ENCODE data around the gene IFNAR1.
A peak's percentile ranks its signal among the peaks of the same experiment; 100 is the strongest.
"Not testable (repeated sequence)": the region's sequence is repeated elsewhere in the genome, so short reads cannot be mapped to it uniquely, and the experiment has no call there.

Gene IFNAR1

DNA sequence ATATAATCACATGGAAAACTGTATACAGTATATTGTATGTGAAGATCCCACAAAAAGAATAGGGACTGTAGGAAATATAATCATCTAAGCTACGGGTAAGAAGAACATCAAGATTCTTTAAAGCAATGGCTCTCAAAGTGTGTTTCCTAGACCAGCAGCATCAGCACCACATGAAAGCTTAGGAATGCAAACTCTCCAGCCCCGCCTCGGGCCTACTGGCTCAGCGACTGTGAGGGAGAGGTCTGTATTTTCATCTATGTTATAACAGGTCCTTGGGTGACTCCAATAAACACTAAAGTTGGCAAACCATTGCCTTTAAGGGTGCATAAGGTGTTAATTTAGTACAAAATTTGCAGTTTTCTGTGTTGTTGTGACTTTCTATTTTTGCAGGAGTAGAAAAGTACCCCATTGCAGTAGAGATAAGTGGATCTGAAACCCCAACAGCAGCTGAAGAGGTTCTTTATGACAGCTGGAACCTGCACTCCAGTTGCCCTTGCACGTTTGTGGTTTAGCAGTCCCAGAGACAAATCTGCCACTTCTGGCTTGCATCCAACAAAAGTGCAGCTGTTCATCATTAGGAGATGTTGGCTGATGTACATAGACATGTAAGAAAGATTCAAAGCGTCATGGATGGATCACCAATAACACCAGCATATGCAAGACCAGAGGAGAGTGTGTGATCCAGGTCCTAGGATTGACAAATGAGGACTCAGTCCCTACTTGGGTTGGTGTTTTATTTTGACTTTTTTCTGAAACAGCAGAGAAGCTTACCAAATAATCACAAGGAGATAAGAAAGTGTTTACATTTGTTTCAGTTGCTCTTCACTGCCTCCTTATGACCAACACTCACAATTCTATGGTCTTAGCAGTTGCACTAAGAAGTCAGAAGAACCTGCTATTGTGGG, 15.9 kb upstream of the IFNAR1 start:
- DNase-seq (ENCODE audit: low read depth), result no peak

DNA sequence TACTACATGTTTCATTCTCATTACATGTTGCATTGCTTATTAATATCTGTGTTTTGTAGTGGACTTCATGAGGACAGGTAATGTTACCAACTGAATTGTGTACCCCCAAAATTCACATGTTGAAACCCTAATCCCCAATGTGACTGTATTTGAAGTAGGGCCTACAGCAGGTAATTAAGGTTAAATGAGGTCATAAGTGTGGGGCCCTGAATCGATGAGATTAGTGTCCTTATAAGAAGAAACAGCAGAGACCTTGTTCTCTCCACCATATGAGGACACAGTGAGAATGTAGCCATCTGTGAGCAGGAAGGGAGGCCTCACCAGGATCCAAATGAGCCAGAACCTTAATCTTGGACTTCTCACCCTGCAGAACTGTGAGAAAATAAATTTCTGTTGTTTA, 15.0 kb upstream of the IFNAR1 start:
- DNase-seq (ENCODE audit: low read depth), result no peak

DNA sequence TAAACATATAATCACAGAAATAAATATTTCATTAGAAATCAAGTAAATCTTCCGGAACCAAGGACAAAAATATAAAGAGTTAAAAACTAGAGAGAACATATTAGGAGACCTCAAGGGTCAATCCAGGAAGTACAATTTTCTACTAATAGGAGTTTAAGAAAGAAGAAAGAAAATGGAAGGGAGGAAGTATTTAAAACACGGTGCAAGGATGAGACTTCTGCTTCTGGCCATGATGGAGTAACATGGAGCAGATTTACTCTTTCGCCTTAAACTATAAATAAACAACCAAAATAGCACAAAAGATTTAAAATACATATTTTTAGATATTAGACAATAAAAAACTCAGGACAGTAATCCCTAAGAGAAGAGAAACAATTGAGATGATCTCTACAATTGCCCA, 12.6 kb upstream of the IFNAR1 start:
- no peak for DNase-seq (ENCODE audit: low read depth)

DNA sequence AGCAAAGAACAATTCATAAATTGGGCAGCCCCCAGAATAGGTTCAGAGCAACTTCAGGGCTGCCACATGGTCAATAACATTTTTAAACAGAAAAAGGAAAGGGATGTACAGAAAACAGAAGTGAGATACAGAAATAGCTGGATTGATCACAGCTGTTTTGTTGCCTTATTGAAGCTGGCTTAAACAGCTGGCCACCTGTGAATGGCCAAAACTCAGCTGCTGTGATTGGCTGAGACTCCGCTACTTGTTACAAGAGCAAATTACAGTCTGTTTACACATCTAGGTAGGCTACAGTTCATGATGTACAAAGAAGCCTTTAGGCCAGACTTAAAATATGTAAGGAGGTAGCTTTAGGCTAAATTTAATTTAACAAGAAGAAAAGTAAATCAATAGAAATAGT, 11.6 kb upstream of the IFNAR1 start:
- no peak for DNase-seq (ENCODE audit: low read depth)

DNA sequence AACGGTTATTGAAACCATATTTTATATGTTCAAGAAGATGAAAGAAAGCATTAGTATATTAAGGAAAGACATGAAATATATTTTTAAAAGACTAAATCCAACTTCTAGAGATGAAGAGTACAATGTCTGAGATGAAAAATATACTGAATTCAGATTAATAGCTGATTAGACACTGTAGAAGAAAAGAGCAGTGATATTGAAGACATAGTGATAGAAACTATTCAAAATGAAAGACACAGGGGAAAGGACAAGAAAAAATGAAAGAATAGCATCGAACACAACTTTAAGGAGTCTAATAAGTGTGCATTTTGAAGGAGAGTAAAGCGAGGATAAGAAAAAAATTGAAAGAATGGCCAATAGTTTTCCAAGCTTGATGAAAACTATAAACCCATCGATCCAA, 11.2 kb upstream of the IFNAR1 start:
- DNase-seq (ENCODE audit: low read depth), result no peak

DNA sequence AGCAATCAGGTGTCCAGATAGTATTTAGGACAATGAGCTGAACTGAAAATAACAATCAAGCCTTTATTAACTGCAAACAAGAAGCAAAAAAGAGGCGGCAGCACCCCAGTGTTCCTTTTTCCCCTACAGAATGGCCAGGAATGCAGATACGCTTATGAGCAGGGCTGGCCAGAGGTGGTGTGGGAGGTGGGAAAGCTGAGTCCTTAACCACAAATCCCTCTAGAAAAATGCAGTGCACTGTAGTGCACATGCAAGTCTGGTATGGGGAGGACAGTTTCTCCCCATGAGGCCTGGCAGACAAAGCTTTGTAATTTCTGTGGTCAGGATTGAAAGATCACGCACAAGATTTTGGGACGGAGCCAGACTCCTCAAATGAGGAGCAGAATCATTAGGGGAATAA, 10.7 kb upstream of the IFNAR1 start:
- no peak for DNase-seq (ENCODE audit: low read depth)

DNA sequence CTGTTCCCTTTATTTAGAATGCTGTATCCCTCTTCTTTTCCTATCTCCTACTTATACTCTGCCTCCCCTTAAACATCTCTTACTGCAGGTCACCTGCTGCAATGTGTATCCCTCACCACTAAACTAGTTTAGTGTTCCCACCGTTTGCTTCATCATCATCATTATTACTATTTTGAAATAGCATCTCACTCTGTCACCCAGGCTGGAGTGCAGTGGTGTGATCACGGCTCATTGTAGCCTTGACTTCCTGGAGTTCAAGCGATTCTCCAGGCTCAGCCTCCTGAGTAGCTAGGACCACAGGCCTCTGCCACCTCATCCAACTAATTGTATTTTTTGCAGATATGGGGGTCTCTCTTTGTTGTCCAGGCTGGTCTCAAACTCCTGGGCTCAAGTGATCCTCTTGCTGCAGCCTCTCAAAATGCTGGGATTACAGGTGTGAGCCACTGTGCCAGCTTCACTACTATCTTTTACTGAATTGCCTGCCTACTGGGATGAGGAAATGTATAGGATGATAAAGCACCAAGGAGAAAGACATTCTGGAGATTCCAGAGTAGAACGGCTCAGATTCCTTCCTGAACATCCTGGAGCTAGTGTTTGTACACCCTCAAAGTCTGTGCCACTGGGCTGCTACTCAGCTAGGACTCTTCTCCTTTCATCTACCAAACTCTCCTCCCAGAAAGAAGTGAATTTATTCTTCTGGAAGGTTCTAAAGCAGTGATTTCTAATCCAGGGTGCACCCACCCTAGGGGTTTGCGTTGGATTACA, 8.6 kb upstream of the IFNAR1 start:
- no peak for DNase-seq (ENCODE audit: low read depth)

DNA sequence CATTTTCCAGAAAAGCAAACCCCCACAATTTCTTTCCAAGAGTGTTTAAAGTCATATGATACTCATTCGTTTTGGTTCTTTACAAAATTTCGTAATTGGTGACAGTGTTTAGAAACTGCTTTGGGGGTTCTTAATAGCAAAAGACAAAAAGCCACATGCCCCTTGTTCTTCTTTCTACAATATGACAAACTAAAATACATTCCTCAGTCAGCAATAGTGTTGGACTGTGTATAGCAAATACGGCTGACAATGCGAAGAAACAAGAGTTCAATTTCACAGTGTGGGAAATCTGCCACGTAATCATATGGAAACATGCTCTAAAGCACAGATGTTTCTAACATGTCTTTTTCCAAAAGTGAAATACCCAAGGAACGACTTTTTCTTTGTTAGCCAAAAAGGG, 7.6 kb upstream of the IFNAR1 start:
- DNase-seq (ENCODE audit: low read depth), result no peak

DNA sequence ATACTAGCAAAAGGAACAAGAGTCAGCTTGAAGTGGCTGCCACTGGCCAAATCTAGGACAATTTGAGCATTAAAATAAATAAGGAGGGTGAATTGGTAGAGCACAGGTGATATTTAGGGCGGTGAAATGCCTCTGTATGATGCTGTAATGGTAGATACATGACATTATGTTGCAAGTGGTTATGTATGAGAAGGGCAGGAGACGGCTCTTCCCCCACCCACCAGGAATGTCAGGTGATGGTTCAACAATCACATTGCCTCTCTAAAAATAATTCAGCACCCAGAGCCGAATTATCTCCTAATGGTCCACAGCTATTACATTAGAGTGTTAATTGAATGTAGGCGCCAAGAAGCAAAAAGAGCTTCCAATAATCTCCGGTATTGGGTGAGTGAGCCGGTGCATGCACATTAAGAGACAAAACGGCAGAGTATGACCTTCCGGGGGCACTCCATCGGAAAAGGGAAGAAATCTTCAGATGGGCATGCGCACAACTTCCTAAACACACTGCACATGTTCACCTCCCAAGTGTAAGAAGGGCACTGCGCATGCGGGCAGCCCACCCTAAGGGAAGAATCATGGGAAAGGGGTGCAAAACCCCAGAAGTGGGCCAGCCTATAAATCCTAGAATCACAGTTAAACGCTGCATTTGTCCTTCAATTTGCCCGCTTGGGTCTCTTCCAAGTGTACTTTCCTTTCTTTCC, 6.8 kb upstream of the IFNAR1 start:
- DNase-seq (ENCODE audit: low read depth), result no peak

DNA sequence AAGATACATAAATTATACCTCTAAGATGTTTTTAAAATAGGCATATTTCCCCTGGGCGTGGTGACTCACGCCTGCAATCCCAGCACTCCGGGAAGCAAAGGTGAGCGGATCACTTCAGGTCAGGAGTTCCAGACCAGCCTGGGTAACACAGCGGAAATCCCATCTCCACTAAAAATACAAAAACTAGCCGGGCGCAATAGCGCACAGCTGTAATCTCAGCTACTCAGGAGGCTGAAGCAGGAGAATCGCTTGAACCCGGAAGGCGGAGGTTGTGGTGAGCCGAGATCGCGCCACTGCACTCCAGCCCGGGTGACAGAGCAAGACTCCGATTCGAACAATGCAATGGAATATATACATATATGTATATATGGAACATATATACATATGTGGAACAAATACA, 3.8 kb upstream of the IFNAR1 start:
- not testable (repeated sequence) for DNase-seq (ENCODE audit: low read depth)

DNA sequence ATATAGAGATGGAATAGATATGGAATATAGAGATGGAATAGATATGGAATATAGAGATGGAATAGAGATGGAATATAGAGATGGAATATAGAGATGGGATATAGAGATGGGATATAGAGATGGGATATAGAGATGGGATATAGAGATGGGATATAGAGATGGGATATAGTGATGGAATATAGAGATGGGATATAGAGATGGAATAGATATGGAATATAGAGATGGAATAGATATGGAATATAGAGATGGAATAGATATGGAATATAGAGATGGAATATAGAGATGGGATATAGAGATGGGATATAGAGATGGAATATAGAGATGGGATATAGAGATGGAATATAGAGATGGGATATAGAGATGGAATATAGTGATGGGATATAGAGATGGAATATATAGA, 1.2 kb upstream of the IFNAR1 start:
- not testable (repeated sequence) for DNase-seq (ENCODE audit: low read depth)

DNA sequence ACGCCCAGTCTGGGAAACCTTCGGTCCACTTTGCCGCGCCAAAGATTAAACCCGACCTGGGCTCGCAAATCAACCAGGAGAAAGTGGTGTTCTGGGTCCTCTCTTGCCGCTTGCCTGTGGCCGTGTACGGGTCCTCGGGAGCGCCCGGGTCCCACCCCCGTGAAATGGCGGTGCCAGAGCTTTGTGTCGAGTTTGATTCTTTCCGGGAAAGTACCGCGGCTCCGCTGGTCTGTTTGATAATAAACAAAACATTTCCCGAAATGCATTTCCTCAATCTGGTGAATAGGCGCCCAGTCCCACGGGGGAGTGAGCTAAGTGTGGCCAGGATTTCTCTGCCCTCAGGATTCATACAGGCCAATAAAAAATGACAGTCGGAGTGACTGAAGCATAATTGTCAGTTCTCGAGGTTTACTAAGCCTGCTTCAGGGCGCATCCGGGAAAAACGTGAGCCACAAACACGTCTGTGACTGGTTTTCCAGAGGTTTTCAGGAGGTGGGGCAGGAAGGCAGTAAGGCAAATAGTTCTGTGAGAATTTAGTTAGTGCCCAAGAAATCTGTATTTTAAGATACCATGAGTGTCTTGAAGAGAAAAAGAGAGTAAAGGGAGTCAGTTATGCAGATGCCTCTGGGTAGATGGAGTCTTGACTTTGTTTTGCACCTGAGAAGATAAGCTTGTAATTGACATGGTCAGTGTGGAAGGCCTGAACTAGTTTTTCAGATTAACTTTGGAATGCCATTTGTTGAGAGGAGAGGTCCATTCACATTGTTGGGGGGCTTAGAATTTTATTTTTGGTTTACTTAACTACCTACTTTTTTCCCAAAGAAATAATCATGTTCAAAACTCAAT, 675 bp downstream of the IFNAR1 start:
- DNase-seq (ENCODE audit: low read depth), result peak; percentile 47

DNA sequence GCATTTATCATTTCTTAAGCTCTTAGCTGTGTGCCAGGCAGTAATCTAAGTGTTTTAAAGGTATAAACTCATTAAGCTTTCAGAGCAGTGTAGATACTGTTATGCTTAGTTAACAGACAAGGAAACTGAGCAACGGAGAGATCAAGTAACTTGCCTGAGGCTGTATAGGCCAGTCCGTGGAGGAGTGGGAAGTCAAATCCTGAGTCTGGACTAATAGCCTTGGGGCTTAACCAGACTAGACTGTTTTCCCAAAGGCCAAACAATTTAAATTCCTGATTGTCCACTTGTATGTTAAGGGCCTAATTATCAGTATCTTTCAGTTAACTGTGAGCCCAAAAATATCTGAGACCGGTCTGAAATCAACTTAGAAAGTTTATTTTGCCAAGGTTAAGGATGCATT, 2.6 kb downstream of the IFNAR1 start:
- DNase-seq (ENCODE audit: low read depth), result no peak

DNA sequence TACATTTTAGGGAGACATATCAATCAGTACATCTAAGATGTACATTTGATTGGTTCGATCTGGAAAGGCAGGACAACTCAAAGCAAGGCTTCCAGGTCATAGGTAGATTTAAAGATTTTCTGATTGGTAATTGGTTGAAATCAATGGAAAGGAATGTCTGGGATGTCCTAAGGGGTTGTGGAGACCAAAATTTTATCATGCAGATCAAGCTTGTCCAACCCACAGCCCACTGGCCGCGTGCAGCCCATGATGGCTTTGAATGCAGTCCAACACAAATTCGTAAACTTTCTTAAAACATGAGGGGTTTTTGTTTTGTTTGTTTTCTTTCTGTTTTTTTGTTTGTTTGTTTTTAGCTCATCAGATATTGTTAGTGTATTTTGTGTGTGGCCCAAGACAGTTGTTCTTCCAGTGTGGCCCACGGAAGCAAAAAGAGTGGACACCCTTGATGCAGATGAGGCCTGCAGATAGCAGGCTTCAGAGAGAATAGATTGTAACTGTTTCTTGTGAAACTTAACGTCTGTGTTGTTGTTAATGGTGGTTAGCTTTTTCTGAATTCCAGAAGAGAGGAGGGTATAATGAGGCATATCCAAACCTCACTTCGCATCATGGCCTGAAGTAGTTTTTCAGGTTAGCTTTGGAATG, 3.1 kb downstream of the IFNAR1 start:
- DNase-seq (ENCODE audit: low read depth), result no peak

DNA sequence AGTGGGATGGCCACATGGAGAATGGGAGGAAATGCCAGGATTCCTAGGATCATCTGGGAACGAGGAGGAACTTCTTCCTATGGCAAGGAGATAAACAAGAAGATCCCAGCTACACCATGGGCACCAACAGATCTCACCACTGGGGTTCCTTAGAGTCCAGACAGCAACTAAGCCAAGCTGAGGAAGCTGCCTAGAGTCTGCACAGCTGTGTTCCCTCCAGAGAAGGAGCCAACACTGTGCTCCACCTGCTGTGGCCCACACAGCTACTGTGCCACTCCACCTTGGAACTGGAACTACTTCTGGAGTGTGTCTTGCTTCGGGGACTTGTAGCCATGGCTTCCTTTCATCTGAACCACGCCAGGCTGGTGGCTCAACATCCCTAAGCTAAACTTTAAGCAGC, 6.0 kb downstream of the IFNAR1 start:
- no peak for DNase-seq (ENCODE audit: low read depth)

DNA sequence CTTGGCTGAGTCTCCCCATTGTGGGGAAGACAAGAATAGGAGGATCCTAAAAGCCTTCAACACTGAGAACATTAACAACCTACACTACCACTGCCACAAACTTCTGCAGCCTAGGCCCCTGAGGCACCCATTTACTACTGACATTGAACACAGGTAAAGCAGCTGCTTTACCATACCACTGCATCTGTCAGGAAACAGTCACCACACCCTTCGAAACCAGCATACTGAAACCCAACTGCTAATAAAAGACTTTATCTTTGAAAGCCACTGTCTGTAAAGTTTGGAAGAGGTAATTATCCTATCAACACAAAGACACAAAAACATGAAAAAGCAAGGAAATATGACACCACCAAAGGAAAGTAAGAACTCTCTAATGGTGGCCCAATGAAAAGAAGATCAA, 7.4 kb downstream of the IFNAR1 start:
- DNase-seq (ENCODE audit: low read depth), result no peak

DNA sequence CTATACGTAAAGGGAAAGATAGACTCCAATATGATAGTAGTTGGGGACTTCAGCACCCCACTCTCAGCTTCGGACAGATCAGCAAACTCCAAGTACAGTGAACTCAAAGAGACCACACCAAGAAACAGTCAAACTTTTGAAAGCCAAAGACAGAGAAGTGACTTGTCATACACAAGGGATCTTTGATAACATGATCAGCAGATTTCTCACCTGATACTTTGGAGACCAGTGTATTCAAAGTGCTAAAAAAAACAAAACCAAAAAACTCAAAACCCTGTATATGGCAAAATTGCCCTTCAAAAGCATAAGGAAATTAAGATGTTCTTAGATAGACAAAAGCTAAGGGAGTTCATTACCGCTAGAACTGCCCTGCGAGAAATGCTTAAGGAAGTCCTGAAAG, 9.4 kb downstream of the IFNAR1 start:
- DNase-seq (ENCODE audit: low read depth), result no peak

DNA sequence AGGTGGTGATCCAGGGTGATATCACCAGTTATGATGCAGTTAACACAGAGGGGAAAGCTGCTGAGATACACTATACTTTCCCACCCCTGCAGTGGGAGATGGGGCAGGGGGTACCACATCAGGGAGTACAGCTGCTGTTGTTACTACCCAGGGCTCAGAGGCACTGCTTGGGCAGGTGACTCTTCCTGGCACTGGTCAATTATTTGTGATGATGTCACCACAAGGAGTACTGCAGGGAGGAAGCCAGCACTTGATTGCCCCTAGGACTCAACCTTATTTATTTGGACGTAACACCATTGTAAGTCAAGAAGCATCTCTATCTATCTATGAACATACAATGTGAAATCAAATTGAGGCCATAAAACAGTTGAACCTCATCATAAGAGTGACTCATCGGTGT, 10.1 kb downstream of the IFNAR1 start:
- no peak for DNase-seq (ENCODE audit: low read depth)

DNA sequence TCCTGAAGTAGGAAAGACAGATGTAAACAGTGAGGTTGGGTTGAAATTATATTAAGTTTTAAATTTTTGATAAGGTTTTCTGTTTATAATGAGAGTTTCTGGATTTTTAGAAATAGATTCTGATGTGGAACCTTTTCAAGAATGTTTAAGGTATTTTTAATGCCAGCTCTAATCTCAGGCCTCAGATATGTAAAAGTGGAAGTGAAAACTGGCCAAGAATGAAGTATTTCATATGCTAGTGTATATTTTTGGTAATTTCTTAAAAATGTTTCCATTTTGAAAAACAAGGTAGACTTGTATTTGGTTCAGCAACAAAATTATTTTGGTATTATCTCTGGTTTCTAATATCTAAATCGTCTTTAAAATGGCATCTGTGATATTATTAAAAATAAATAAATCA, 14.4 kb downstream of the IFNAR1 start:
- no peak for DNase-seq (ENCODE audit: low read depth)

DNA sequence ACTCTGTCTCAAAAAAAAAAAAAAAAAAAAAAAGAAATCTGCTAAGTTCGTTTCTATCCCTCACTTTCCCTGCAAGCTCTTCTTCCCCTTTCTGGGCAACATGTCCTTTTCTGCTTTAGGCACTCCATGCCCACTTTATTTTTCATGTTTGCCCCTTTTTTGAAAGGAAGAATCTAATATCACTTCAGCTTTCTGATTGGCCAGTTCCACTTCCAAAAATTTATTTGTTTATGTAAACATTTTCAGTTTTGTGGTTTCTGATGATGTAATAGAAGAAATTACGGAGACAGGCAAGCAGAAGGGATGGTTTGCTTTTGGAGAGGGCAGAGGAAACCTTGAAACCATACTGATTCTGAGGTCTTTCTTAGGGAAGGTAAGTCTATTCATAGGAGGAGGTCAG, 15.1 kb downstream of the IFNAR1 start:
- no peak for DNase-seq (ENCODE audit: low read depth)

DNA sequence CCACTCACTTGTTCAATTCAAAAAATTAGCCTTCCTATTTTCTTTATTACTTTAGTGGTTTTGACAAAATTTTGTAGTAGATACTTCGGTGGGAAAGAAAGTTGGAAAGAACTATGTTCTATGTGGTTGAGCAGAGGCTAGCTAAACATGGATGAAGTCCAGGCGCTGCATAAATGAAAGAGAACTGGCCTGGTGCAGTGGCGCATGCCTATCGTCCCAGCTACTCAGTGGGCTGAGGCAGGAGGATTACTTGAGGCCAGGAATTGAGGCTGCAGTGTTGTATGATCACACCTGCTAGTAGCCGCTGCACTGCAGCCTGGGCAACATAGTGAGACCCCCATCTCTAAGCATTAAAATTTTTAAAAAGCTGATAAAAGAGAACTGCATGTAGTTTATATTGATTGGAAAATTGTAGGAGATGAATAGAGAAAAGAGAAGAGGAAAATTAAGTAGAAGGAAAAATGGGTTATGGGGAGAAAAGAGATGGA, 21.0 kb downstream of the IFNAR1 start:
- DNase-seq (ENCODE audit: low read depth), result no peak
